ENCODE measurements around the gene AP2A1. TPM values are rescaled to one million over a fixed set of nuclear protein-coding genes. Genes with fewer than 3 reads are reported as not detected.

The AP2A1 gene
- total RNA-seq, 3 donors from 2014 or later: 63.6 to 73.6 (median 71.5) TPM

DNA sequence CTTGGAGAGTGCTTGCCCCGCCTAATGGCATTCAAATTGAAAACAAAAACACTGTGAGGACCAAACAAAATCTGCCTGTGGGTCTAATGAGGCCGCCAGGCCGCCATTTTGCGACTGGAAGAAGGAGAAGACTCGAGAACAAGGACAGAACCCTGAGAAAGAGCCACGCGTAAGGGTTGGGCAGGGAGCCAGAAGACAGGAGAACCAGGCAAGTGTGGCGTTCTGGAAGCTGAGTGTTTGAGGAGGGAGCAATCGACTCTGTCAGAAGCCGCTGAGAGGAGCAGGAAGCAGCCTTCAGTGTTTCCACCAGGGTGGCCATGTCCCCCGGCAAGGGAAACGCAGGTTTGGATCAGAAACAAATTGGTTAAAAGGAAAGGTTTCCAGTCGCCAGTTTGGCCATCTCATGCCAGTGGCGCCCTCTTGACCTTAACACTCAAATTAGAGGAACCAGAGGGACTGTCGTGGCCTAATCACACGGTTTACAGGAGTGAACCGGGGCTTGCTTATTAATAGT is 74.0 kb downstream of the AP2A1 start:
- Mint-ChIP-seq H3K9me3 (no peaks in the 10 kb centered on the region), H3K4me3 (no peak overlapping the region), H3K4me1 (ENCODE audit: low read depth) (no peaks in the 10 kb centered on the region), H3K27me3 (ENCODE audit: low read depth) (no peaks in the 10 kb centered on the region), H3K36me3 (ENCODE audit: insufficient read depth) (peaks cover 23% of the 10 kb centered on the region)
- no peak for ATAC-seq
- no peak for DNase-seq

- ATAC-seq: no peak
- H3K36me3 Mint-ChIP-seq (ENCODE audit: insufficient read depth): peaks cover 13% of the 10 kb centered on the region
- H3K27me3 Mint-ChIP-seq (ENCODE audit: low read depth): no peaks in the 10 kb centered on the region
- DNase-seq: no peak
- H3K9me3 Mint-ChIP-seq: no peaks in the 10 kb centered on the region
- H3K4me1 Mint-ChIP-seq (ENCODE audit: low read depth): peaks cover 6% of the 10 kb centered on the region
- H3K4me3 Mint-ChIP-seq: no peak overlapping the region
These were observed 76.5 kb downstream of the AP2A1 start for GRCh38 chr19:49843265-49843664.

DNA sequence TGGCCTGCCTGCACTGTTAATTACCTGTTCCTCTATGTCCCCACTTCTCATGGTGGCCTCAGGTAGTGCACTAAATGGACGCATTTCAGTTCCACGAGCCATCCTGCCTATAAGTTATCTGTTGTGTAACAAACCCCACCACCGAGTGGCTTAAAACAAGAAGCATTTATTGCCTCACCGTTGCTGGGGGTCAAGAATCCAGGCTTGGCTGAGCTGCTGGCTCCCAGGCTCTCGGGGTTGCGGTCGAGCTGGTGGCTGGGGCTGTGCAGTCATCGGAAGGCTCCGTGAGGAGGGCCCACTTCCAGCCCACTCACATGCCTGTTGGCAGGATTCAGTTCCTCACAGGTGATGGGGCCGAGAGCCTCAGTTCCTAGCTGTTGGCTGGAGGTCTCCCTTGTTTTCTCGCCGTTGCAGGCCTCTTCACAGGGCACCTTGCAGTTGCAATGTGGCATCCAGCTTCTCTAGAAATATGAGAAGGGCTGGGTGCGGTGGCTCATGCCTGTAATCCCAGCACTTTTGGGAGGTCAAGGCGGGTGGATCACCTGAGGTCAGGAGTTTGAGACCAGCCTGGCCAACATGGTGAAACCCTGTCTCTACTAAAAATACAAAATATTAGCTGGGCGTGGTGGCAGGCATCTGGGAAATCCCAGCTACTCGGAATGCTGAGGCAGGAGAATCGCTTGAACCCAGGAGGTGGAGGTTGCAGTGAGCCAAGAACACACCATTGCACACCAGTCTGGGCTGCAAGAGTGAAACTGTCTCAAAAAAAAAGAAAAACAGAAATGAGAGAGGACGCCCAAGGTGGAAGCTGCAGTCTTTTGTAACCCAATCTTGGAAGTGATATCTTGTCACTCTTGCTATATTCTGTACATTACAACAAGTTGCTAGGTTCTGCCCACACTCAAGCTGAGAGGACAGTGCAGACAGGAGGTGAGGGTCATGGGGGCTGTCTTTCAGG is 77.6 kb downstream of the AP2A1 start:
- Mint-ChIP-seq H3K36me3 (ENCODE audit: insufficient read depth) (peaks cover 5% of the 10 kb centered on the region), H3K27me3 (ENCODE audit: low read depth) (no peaks in the 10 kb centered on the region), H3K4me3 (no peak overlapping the region), H3K4me1 (ENCODE audit: low read depth) (peaks cover 17% of the 10 kb centered on the region), H3K9me3 (peaks cover 6% of the 10 kb centered on the region)
- ATAC-seq: no peak
- no peak for DNase-seq

DNA sequence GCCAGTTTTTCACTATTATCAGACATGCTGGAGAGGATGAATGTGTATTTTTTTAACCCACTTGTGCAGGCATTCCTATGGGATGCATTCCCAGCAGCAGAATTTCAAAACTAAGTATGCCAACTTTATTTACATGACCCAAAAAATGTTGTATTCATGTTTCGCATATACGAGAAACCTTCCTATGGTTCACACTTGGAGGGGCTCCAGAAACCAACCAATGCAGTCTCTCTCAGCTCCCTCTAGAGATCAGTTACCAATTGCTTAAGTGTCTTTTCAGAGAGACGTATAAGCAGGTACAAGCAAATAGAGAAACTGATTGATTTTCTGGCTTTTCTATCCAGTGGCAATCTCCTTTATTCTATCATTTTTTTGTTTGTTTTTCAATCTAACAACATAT is 78.6 kb downstream of the AP2A1 start:
- Mint-ChIP-seq H3K27me3 (ENCODE audit: low read depth) (no peaks in the 10 kb centered on the region), H3K4me3 (no peak overlapping the region), H3K4me1 (ENCODE audit: low read depth) (peaks cover 25% of the 10 kb centered on the region), H3K36me3 (ENCODE audit: insufficient read depth) (peaks cover 5% of the 10 kb centered on the region), H3K9me3 (peaks cover 6% of the 10 kb centered on the region)
- ATAC-seq (no peak), DNase-seq (no peak)

DNA sequence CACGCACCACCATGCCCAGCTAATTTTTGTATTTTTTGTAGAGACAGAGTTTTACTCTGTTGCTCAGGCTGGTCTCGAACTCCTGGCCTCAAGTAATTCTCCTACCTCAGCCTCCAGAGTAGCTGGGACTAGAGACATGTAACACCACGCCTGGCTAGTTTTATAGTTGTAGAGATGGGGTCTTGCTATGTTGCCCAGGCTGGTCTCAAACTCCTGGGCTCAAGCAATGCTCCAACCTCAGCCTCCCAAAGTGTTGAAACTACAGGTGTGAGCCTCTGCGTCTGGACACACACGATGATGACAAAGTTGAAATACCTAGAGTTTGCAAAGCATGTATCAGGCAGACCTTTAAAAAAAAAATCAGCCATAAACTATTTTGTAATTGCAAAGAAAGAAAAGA is 79.6 kb downstream of the AP2A1 start:
- H3K36me3 Mint-ChIP-seq (ENCODE audit: insufficient read depth): peaks cover 2% of the 10 kb centered on the region
- DNase-seq: no peak
- no peaks in the 10 kb centered on the region for H3K27me3 Mint-ChIP-seq (ENCODE audit: low read depth)
- ATAC-seq: no peak
- peaks cover 6% of the 10 kb centered on the region for H3K9me3 Mint-ChIP-seq
- no peak overlapping the region for H3K4me3 Mint-ChIP-seq
- H3K4me1 Mint-ChIP-seq (ENCODE audit: low read depth): peaks cover 25% of the 10 kb centered on the region

DNA sequence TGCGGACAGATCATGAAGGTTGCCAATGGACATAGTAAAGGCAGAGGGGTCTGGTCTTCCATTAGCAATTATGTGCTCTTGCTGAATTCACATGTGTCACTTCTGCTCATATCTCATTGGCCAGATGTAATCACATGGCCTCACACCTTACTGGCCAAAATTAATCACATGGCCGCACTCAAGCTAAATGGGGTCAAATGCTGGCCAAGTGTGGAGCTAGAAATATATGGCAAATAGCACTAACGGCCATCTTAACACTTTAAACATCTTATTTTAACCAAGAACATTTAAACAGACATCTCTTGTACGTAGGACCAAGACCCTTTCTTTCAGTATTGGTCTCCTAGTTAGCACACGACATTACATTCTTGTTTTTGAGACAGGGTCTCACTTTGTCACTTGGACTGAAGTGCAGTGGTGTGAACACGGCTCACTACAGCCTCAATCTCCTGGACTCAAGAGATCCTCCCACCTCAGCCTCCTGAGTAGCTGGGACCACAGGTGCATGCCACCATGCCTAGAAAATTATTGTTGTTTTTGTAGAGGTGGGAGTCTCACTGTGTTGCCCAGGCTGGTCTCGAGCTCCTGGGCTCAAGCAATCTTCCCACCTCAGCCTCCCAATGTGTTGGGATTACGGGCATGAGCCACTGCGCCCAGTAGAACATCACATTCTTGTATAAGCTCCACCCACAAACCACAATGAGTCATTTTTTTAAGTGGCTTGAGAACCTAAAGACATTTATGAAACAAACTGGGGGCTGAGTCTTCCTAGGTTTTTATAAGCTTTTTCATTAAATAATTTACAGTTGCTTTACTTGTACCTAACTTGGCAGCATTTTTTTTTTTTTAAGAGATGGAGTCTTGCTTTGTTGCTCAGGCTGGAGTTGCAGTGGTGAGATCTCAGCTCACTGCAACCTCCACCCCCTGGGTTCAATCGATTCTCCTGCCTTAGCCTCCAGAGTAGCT is 81.2 kb downstream of the AP2A1 start:
- Mint-ChIP-seq H3K9me3 (peaks cover 6% of the 10 kb centered on the region), H3K36me3 (ENCODE audit: insufficient read depth) (peaks cover 2% of the 10 kb centered on the region), H3K4me3 (no peak overlapping the region), H3K27me3 (ENCODE audit: low read depth) (no peaks in the 10 kb centered on the region), H3K4me1 (ENCODE audit: low read depth) (peaks cover 36% of the 10 kb centered on the region)
- DNase-seq (no peak), ATAC-seq (no peak)

GRCh38 chr19:49848938-49849337 is 82.1 kb downstream of the AP2A1 start:
- Mint-ChIP-seq H3K9me3 (peaks cover 6% of the 10 kb centered on the region), H3K27me3 (ENCODE audit: low read depth) (no peaks in the 10 kb centered on the region)
- DNase-seq: no peak

DNA sequence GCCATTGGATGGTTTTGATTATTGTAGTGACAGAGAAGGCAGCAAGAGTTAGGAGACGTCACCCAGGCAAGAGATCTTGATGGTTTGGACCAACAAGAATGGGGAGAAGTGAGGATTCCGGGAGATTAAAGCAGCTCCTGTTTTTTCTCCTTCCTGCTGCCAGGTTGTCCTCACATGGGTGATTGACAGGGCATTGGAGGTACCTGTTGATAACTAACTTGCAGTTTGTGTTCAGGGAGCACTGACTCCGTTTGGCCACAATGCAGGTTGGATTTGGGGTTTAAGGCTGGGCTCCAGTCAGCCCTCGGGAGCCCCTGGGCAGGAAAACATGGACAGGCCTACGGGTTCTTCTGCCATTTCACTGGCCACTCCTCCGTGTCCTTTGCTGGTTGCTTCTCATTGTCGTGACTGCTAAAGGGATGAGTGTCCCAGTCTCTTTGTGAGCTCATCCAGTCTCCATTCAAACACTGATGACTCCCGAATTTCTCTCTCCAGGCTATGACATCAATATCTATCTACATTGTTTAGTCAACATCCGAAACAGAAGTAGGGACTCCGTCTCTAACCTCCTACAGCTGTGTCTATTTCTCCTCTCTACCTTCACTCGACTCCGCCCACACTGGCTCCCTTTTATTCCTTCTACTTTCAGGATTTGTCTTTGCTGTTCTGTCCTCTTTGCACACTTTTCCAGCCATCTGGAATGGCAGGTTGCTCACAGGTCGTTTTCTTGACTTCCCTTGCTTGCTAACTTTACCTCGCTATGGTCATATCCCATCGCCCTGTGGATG is 82.8 kb downstream of the AP2A1 start:
- H3K36me3 Mint-ChIP-seq (ENCODE audit: insufficient read depth): peaks cover 2% of the 10 kb centered on the region
- no peaks in the 10 kb centered on the region for H3K27me3 Mint-ChIP-seq (ENCODE audit: low read depth)
- DNase-seq (no peak), ATAC-seq (no peak)
- H3K4me1 Mint-ChIP-seq (ENCODE audit: low read depth): peaks cover 41% of the 10 kb centered on the region
- H3K9me3 Mint-ChIP-seq: peaks cover 6% of the 10 kb centered on the region
- H3K4me3 Mint-ChIP-seq: peak overlapping the region; percentile 88

More at GRCh38 chr19:49848938-49849337, 82.1 kb downstream of the AP2A1 start:
- Mint-ChIP-seq H3K36me3 (ENCODE audit: insufficient read depth) (peaks cover 2% of the 10 kb centered on the region), H3K4me3 (peak overlapping the region; percentile 75), H3K4me1 (ENCODE audit: low read depth) (peaks cover 41% of the 10 kb centered on the region)
- no peak for ATAC-seq

DNA sequence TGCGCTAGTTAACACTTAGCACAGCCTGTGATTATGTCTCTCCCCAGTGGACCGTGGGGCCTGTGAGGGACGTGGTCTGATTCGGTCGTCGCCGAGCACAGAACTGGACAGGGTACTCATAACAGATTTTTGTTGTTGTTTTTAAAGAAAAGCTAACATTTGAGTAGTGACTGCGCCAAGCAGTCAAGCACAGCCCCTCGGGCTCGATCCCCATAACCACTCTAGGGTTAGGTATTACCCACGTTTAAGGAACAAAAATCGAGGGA is 83.4 kb downstream of the AP2A1 start:
- Mint-ChIP-seq H3K4me1 (ENCODE audit: low read depth) (peaks cover 41% of the 10 kb centered on the region), H3K9me3 (peaks cover 6% of the 10 kb centered on the region), H3K4me3 (peak overlapping the region; percentile 88), H3K27me3 (ENCODE audit: low read depth) (no peaks in the 10 kb centered on the region), H3K36me3 (ENCODE audit: insufficient read depth) (peaks cover 2% of the 10 kb centered on the region)
- ATAC-seq (no peak), DNase-seq (no peak)

- peaks cover 2% of the 10 kb centered on the region for H3K36me3 Mint-ChIP-seq (ENCODE audit: insufficient read depth)
- H3K4me1 Mint-ChIP-seq (ENCODE audit: low read depth): peaks cover 41% of the 10 kb centered on the region
- H3K9me3 Mint-ChIP-seq: peaks cover 6% of the 10 kb centered on the region
- peak within 1 kb of the TSS; percentile 88 for H3K4me3 Mint-ChIP-seq
- DNase-seq (peak; percentile 83), ATAC-seq (peak; percentile 87 to 89)
- H3K27me3 Mint-ChIP-seq (ENCODE audit: low read depth): no peaks in the 10 kb centered on the region
These were observed 83.9 kb downstream of the AP2A1 start, which contains the start of gene PTOV1 for GRCh38 chr19:49850487-49851342. Gene PTOV1, plus strand, starts transcription at chr19:49851159.

DNA sequence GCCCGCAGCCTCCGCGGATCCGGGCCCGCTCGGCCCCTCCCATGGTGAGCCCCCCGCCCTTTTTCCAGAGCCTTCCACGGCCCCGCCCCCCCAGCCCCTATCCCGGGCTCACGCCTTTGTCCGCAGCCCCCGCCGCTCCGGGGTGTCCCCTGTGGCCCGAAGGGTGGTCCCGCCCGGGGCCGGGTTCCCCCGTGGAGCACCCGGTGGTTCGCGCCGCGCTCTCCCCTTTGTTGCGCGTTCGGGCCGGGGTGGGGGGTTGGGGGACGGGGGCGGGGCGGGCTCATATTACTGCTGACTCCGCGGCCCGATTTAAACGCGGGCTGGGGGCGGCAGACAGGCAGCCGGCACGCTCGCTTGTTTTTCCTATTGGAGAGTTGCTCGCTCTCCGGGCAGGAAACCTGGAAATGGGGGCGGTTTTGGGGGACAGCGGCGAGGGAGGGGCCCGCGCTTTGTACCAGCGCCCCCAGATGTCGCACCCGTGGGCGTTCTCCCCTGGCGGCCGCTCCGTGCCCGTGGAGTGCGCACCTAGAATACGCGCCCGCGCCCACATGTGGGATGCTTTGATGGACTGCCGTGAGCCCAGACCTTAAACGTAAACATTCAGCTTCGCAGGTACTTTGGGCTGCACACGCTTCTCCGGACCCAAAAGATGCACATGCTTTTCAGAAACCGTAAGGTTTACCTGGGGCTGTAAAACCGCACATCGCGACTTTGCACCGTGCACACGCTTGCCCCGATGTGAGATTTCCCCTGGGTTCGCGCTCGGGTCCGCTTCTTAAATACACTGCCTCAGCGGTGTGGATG is 84.9 kb downstream of the AP2A1 start:
- peak; percentile 7 to 10 for ATAC-seq

DNA sequence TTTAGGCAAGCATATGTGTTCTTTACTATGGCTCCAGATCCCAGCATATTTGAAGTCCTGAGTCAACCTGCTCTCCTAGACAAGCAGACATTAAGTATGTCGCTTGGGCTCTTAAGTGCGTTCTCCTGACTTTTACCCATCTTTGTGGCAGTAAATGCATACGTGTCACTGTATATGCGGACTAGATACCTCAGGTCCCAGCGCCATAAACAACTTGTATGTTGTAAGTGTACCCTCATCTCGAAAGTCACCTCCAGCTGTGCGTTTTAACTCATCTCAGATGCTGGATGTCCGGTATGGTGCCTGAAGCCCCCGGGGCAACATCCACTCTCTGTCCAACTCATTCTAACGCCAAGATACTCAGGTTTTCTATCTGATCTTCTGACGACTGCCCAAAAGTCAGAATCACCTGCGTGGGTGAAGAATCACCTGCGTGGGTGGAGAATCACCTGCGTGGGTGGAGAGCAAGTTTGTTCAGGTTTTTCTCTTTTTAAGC is 85.9 kb downstream of the AP2A1 start:
- Mint-ChIP-seq H3K4me3 (peak overlapping the region; percentile 84), H3K4me1 (ENCODE audit: low read depth) (peaks cover 39% of the 10 kb centered on the region), H3K36me3 (ENCODE audit: insufficient read depth) (peaks cover 2% of the 10 kb centered on the region), H3K27me3 (ENCODE audit: low read depth) (no peaks in the 10 kb centered on the region), H3K9me3 (peaks cover 6% of the 10 kb centered on the region)
- ATAC-seq (no peak), DNase-seq (no peak)

More for the DNA sequence above, 84.9 kb downstream of the AP2A1 start:
- no peaks in the 10 kb centered on the region for H3K27me3 Mint-ChIP-seq (ENCODE audit: low read depth)
- H3K4me1 Mint-ChIP-seq (ENCODE audit: low read depth): peaks cover 41% of the 10 kb centered on the region
- DNase-seq: no peak
- peaks cover 2% of the 10 kb centered on the region for H3K36me3 Mint-ChIP-seq (ENCODE audit: insufficient read depth)
- peak overlapping the region; percentile 84 for H3K4me3 Mint-ChIP-seq
- H3K9me3 Mint-ChIP-seq: peaks cover 6% of the 10 kb centered on the region

Data from activated T-cell treated with anti-CD3 and anti-CD28 coated beads, Interleukin-2, amount 50 U/mL, for 4 hours (primary cell).